CD4-positive, CD25-positive, alpha-beta regulatory T cell (primary cell): ENCODE measurements around the gene STAB1. TPM values are rescaled to one million over a fixed set of nuclear protein-coding genes. Genes with fewer than 3 reads are reported as not detected.
"Not testable (repeated sequence)": the region's sequence is repeated elsewhere in the genome, so short reads cannot be mapped to it uniquely, and the experiment has no call there.

ENCODE experiments used
- ATAC-seq, 2 donors: fragments of 150-1000 bp; cut with Tn5 transposase; one replicate each; pipeline ENCODE4 v1.10.0; 2021; ENCODE audit warnings: low read depth in 2 of 2, moderate number of reproducible peaks in 2 of 2, moderate library complexity in 1 of 2
- DNase-seq, 3 donors: peaks; one replicate each; pipeline versions ENCODE4 v3.0.0 to v3.0.0-alpha.2; 2012 to 2022; ENCODE audit warnings: mixed read lengths in 1 of 3
- H3K27ac ChIP-seq: one replicate; pipeline ENCODE4 v1.7.0; 2013; ENCODE audit warnings: mild to moderate bottlenecking, low read length; ENCODE audit not compliant: insufficient read depth, poor library complexity, severe bottlenecking
- H3K27me3 ChIP-seq: one replicate; pipeline ENCODE4 v1.7.0; 2013; ENCODE audit warnings: low read length; ENCODE audit not compliant: control insufficient read depth, insufficient read depth
- H3K36me3 ChIP-seq: one replicate; pipeline ENCODE4 v1.7.0; 2013; ENCODE audit warnings: mild to moderate bottlenecking, low read length, moderate library complexity; ENCODE audit not compliant: control insufficient read depth, insufficient read depth
- H3K4me1 ChIP-seq: 2 replicates; pipeline ENCODE4 v1.7.0; 2013; ENCODE audit warnings: mild to moderate bottlenecking, low read length; ENCODE audit not compliant: insufficient read depth, control insufficient read depth, poor library complexity, severe bottlenecking
- H3K4me3 ChIP-seq: one replicate; pipeline ENCODE4 v1.7.0; 2013; ENCODE audit warnings: low read depth, mild to moderate bottlenecking, low read length, moderate library complexity
- H3K9me3 ChIP-seq, 2 experiments: 1 replicate in 1 of 2; 2 replicates in 1 of 2; pipeline ENCODE4 v1.7.0; 2013; ENCODE audit warnings: low read length in 2 of 2, mild to moderate bottlenecking in 1 of 2, moderate library complexity in 1 of 2; ENCODE audit not compliant: control insufficient read depth in 2 of 2
- H3K27ac Mint-ChIP-seq, 3 donors: one replicate each; pipeline ENCODE4 v1.8.0; 2020 to 2022; ENCODE audit warnings: mild to moderate bottlenecking in 3 of 3, mixed read lengths in 3 of 3, moderate library complexity in 2 of 3
- H3K27me3 Mint-ChIP-seq: one replicate; pipeline ENCODE4 v1.8.0; 2022; ENCODE audit warnings: mild to moderate bottlenecking, mixed read lengths
- H3K36me3 Mint-ChIP-seq: one replicate; pipeline ENCODE4 v1.8.0; 2020; ENCODE audit warnings: mixed read lengths
- H3K4me1 Mint-ChIP-seq, 4 donors: one replicate each; pipeline ENCODE4 v1.8.0; 2020 to 2022; ENCODE audit warnings: mixed read lengths in 4 of 4, mild to moderate bottlenecking in 1 of 4
- H3K4me3 Mint-ChIP-seq, 4 donors: one replicate each; pipeline ENCODE4 v1.8.0; 2020 to 2022; ENCODE audit warnings: mild to moderate bottlenecking in 4 of 4, mixed read lengths in 4 of 4, moderate library complexity in 3 of 4
- H3K9me3 Mint-ChIP-seq, 7 donors: one replicate each; pipeline ENCODE4 v1.8.0; 2020 to 2022; ENCODE audit warnings: mixed read lengths in 7 of 7, mild to moderate bottlenecking in 3 of 7, moderate library complexity in 2 of 7
- polyA plus RNA-seq, 4 donors: library from polyadenylated mRNA; unstranded; fragments of 300-500 nt; fragmentation: Illumina TruSeq; gene quantifications; one replicate each; pipeline ENCODE4 v1.2.3, GENCODE V29; 2021
- total RNA-seq: library from RNA; stranded (reverse); gene quantifications from one replicate; pipeline ENCODE4 v1.2.3, GENCODE V29; 2022

The STAB1 gene
- total and polyA plus RNA-seq, 5 donors from 2014 or later, result 0.42 TPM; not detected in 4

DNA sequence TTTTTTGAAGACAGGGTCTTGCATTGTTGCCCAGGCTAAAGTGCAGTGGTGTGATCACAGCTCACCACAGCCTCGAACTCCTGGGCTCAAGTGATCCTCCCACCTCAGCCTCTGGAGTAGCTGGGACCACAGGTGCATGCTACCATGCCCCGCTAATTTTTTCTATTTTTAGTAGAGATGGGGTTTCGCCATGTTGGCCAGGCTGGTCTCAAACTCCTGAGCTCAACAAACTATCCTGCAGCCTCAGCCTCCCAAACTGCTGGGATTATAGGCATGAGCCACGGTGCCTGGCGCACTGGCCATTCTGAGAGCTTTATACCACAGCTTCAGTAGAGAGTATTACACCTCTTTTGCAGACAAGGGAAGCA is 31.5 kb downstream of the STAB1 start:
- not testable (repeated sequence) for H3K4me3 Mint-ChIP-seq, H3K4me1 Mint-ChIP-seq, H3K4me3 ChIP-seq, H3K27ac ChIP-seq, H3K36me3 ChIP-seq, H3K36me3 Mint-ChIP-seq, H3K27me3 ChIP-seq, H3K9me3 Mint-ChIP-seq, H3K9me3 ChIP-seq, H3K27me3 Mint-ChIP-seq, H3K4me1 ChIP-seq, DNase-seq, ATAC-seq, H3K27ac Mint-ChIP-seq

DNA sequence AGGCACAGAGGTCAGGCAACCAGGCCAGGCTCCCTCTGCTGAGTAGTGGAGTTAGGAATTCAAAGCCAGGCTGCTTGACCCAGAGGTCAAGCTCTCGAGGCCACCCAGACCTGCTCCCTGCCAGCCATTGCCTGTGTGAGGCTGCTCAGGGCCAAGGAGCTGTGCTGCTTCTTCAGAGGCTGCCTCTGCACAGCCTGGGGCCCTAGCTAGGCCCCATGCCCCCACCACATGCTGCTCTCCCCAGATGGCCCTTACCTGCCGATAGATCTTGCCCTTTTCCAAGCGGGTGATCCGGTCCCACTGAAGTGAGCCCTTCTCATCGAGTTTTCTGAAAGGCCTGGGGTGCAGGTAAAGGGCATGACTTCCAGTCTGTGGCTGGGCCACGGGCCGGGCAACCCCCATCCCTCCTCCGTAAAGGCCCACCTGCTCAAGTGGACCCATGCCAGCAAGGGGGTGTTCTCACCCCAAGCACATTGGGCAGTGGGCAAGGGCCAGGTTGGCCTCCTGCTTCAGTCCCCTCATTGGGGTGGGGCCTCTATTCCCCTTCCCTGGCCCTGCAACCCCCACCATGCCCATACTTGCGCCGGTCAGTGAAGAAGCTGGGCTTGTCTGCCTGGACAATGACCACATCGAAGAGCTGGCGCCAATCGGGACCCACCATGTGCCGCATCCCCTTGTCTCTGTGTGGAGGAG is 32.0 kb downstream of the STAB1 start:
- H3K36me3 ChIP-seq, result no peaks in the 10 kb centered on the region
- Mint-ChIP-seq H3K36me3 (no peaks in the 10 kb centered on the region), H3K27me3 (no peaks in the 10 kb centered on the region), H3K27ac (no peak overlapping the region), H3K4me1 (peaks cover 0 to 2% (median 0%) of the 10 kb centered on the region in 4 donors), H3K9me3 (peaks cover 0 to 2% (median 0%) of the 10 kb centered on the region in 7 donors), H3K4me3 (no peak overlapping the region)
- ATAC-seq, result no peak
- H3K4me1 ChIP-seq, result no peaks in the 10 kb centered on the region
- H3K4me3 ChIP-seq, result no peak overlapping the region
- no peaks in the 10 kb centered on the region for H3K9me3 ChIP-seq
- H3K27ac ChIP-seq, result no peak overlapping the region
- DNase-seq, result no peak
- no peaks in the 10 kb centered on the region for H3K27me3 ChIP-seq

DNA sequence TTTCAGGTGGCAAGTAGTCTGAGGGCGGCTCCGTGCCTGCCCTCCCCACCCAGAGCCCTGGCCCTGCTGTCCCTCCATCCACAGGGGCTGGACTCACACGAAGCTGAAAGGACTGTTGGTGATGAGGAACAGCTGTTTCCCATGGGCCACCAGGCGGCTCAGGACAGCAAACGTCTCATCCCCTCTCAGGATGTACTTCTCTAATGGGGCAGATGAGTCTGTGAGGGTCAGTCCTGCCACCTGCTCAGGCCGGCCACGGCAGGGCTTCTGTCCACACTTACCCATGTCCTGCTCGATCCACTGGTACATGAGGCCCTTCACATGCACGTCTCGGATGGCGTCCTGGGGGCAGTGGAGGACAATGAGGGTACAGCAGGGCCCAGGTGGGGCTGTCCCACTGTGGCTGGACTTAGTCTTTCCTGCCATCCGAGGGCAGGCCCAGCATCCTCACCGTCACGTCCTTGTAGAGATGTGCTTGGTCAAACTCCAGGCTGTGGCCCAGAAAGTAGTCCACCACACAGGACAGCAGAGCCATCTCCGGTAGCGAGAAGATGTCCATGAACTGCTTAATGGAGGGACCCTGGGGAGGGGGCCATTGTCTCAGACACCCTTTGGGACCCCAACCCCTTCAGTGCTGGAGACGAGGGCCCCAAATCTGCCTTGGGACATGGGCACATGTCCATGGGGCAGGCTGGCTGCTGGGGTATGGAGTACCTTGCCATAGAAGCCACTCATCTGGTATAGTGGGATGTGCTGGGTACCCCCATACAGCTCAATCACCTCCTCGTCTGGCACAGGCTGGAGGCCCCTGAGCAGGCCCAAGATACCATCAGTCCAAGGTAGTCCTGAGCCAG is 32.8 kb downstream of the STAB1 start:
- Histone ChIP-seq H3K27me3 (no peaks in the 10 kb centered on the region), H3K9me3 (no peaks in the 10 kb centered on the region), H3K4me3 (no peak overlapping the region), H3K4me1 (peaks cover 7% of the 10 kb centered on the region), H3K27ac (no peak overlapping the region), H3K36me3 (no peaks in the 10 kb centered on the region)
- no peaks in the 10 kb centered on the region for H3K27me3 Mint-ChIP-seq
- ATAC-seq, result no peak
- DNase-seq, result no peak
- H3K4me3 Mint-ChIP-seq, result no peak overlapping the region
- no peaks in the 10 kb centered on the region for H3K36me3 Mint-ChIP-seq
- H3K9me3 Mint-ChIP-seq, result peaks cover 0 to 2% (median 0%) of the 10 kb centered on the region in 7 donors
- H3K27ac Mint-ChIP-seq, result no peak overlapping the region
- H3K4me1 Mint-ChIP-seq, result peaks cover 0 to 6% (median 0%) of the 10 kb centered on the region in 4 donors

DNA sequence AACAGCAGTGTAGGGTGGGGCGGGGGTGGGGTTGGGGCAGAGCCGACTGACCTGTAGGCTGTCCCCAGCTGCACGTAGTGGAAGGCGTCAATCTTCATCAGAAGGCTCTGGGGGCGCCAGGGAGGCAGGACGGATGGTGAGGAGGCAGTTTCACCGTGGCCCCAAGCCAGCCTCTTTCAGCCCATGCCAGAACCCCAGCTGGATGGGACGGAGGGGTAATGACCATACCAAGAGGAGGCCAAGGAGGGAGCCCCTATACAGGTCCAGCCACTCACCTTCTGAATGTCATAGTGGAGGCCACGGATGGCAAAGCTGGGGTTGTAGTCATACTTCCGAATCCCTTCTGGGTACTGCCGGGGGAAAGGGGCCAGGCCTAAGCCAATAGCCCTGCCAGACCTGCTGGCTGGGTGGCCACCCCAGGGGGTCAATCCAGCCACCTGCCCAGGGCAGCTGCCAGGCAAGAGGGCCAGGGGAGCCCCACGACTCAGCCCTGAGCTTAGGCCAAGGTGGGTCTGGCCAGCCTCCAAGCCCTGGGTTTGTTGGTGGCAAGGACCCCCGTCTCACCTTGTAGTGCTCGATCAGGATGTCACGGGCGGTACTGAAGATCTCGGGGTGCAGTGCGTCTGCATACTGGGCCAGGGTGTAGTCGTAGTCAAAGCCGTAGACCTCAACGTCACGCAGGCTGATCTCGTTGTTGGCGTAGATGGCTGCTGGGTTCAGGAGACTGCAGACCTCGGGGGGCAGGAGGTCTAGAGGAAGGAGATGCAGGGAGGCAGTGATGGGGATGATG is 33.6 kb downstream of the STAB1 start:
- H3K4me3 ChIP-seq, result no peak overlapping the region
- H3K27ac ChIP-seq, result no peak overlapping the region
- DNase-seq (no peak), ATAC-seq (no peak)
- Mint-ChIP-seq H3K27me3 (no peaks in the 10 kb centered on the region), H3K27ac (no peak overlapping the region), H3K4me3 (no peak overlapping the region), H3K4me1 (peaks cover 0 to 6% (median 0%) of the 10 kb centered on the region in 4 donors), H3K9me3 (peaks cover 0 to 2% (median 0%) of the 10 kb centered on the region in 7 donors), H3K36me3 (no peaks in the 10 kb centered on the region)
- H3K27me3 ChIP-seq, result no peaks in the 10 kb centered on the region
- H3K4me1 ChIP-seq, result peaks cover 9% of the 10 kb centered on the region
- H3K36me3 ChIP-seq, result no peaks in the 10 kb centered on the region
- H3K9me3 ChIP-seq, result no peaks in the 10 kb centered on the region

DNA sequence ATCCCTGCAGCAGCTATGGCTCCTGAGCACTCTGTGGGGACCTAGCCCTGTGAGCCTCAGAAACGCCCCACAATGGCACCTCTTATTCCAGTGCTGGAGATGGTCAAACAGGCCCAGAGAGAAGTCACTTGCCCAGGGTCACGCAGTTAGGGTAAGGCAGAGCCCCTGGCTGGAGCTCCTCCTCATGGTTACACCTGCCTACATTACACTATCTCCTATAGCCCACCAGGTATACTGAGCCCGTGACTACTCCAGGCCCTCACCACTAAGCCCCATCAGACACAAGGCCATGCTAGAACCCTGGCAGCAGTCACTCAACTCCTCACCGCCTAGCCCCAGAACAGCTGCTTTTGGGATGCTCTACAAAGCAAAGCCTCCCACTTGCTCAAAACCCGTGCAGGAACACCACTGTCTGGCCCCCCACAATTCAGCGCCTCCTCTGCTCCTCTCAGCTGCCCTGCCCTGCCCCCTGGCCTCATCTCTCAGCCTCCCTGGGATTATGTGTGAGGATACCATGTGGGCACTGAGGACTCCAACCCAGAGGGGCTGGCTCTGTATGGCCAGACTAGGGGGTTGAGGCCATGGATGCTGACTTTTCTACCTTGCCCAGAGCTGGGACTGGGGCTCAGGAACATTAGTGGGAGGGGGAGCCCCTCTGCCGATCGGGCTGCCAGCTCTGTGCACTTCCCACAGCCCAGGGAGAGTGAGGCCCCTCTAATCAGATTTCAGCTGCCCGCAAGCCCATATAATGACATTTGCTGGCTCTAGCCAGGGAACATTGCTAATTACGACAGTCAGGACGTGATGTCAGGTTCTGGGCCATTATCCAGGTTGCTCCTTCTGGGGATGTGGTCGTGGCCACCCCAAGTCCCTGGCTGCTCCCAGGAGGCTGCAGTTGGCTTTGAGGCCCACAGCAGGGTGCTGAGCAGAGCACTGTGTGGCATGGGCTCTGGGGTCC is 34.5 kb downstream of the STAB1 start:
- Histone ChIP-seq H3K4me1 (peaks cover 15% of the 10 kb centered on the region), H3K27me3 (no peaks in the 10 kb centered on the region), H3K36me3 (no peaks in the 10 kb centered on the region), H3K27ac (no peak overlapping the region), H3K4me3 (no peak overlapping the region), H3K9me3 (no peaks in the 10 kb centered on the region)
- DNase-seq (no peak), ATAC-seq (no peak)
- H3K9me3 Mint-ChIP-seq, result peaks cover 0 to 2% (median 0%) of the 10 kb centered on the region in 7 donors
- H3K4me1 Mint-ChIP-seq, result peaks cover 0 to 10% (median 0%) of the 10 kb centered on the region in 4 donors
- peak overlapping the region in 1 of 3 donors; percentile 49 for H3K27ac Mint-ChIP-seq
- H3K4me3 Mint-ChIP-seq, result peak overlapping the region in 2 of 4 donors; percentile 42 to 43
- no peaks in the 10 kb centered on the region for H3K36me3 Mint-ChIP-seq
- no peaks in the 10 kb centered on the region for H3K27me3 Mint-ChIP-seq

DNA sequence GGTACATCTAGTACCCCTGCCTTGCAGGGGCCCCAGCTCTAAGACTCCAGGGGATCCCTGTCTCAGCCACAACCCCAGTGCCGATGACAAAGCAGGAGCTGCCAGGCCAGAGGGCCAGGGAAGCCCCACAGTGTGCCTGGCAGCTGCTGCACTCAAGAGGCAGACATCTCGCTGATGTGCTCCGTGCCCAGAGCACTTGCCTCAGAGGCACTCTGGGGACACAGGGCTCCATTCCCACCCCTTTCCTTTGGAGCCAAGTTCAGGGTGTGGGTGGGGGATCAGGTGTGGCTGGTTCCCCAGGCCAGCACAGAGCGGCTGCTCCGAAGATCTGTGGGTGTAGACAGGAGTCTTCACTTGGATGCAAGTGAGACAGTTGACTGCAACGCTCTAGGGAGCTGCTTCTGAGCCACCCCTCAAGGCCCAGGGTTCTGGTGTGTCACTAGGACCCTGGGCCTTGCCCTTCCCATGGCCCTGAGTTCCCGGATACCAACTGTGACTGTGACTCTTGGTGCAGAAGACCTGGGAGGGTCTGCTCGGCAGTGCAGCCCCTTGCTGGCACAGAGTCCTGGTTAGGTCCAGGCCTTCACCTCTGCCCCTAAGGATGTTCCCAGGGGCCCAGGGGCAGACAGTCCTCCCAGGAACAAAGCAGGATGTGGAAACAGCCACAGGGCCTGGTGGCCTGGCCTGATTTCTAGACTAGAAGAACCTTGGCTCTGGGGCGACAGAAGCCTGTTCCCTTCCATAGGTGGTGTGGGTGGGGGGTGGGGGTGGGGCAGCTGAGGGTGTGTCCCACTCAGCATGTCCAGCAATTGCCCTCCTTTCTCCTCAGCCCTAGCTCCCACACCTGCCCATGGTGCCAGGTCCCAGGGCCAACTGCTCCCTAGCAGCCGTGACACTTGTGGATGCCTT is 36.0 kb downstream of the STAB1 start:
- no peaks in the 10 kb centered on the region for H3K36me3 ChIP-seq
- no peaks in the 10 kb centered on the region for H3K27me3 Mint-ChIP-seq
- no peaks in the 10 kb centered on the region for H3K9me3 ChIP-seq
- no peak overlapping the region for H3K27ac Mint-ChIP-seq
- H3K4me3 Mint-ChIP-seq, result peak overlapping the region in 3 of 4 donors; percentile 51 to 81 (median 52)
- H3K27ac ChIP-seq, result no peak overlapping the region
- peaks cover 21% of the 10 kb centered on the region for H3K4me1 ChIP-seq
- H3K4me1 Mint-ChIP-seq, result peaks cover 3 to 23% (median 9%) of the 10 kb centered on the region in 4 donors
- H3K27me3 ChIP-seq, result no peaks in the 10 kb centered on the region
- DNase-seq (no peak), ATAC-seq (no peak)
- no peaks in the 10 kb centered on the region for H3K36me3 Mint-ChIP-seq
- H3K9me3 Mint-ChIP-seq, result peaks cover 0 to 2% (median 0%) of the 10 kb centered on the region in 7 donors
- H3K4me3 ChIP-seq, result no peak overlapping the region
